NCI-H1105 treated with DMSO at 0.1 percent for 48 hours (cell line): ENCODE results near the gene RSPH1.

Experiments
- DNase-seq: peaks from one replicate; lab custom pipeline; 2025; lab: John Stamatoyannopoulos, UW

RSPH1 gene

DNA sequence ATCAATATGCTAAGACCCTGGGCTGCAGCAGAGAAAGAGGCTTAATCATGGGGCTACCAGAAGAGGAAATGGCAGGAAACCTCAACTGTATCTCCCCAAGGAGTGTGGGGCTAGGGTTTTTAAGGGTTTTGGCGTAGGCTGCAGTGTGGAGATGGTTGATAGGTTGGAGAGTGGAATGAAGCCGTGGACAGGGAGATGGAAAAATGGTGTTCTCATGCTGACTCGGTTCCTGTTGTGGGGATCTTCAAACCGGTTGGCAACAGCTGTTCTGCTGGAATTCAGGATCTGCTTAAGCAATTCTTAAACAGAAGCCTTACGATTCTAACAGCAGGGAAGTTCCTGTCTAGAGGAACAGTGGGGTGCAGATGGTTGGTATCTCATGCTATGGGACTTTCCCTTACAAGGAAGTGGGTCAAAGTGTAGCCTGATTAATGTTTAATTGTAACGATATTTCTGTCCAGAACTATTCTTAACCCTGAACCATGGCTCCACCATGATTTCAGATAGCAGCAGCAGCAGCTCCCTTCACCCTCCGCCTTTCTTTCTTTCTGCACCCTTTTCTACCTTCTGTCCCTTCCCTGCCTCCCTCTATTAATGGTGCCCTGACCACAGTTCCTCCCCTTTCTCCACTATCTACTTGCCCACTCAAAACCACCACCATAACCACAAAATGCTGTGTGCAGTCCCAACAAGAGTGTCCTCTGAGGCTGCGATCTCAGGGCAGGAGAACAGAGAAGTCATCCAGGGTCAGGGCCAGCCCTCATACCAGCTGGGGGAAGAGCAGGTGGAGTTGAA, 30.8 kb downstream of the RSPH1 start:
- DNase-seq: no peak

DNA sequence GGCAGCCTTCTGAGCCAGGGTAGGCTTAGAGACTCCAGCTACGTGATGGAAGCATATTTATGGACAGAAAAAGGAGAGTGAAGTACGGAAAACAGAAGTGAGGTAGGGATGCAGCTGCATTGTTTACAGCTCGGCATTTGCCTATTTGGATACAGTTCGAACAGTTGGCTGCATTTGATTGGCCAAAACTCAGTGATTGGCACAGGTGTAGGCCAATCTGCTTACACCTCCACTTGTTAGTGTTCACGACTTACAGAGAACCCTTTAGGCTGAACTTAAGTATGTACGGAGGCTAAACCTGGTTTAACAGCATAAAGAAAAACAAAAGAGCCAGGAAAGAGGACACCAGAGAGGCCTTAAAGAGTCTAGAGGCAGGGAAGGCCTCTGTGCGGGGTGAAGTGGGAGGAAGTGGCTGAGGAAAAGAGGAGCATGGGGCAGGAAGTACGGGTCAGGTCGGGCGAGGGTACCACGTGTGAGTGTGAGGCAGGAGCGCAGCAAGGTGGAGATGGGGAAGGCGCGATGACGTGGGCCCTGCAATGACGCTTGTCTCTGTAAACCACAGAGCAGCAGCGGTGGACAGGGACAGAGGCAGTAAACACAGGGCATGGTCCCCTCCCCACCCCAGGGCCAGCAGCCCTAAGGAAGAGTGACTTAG, 32.0 kb downstream of the RSPH1 start:
- DNase-seq: no peak

DNA sequence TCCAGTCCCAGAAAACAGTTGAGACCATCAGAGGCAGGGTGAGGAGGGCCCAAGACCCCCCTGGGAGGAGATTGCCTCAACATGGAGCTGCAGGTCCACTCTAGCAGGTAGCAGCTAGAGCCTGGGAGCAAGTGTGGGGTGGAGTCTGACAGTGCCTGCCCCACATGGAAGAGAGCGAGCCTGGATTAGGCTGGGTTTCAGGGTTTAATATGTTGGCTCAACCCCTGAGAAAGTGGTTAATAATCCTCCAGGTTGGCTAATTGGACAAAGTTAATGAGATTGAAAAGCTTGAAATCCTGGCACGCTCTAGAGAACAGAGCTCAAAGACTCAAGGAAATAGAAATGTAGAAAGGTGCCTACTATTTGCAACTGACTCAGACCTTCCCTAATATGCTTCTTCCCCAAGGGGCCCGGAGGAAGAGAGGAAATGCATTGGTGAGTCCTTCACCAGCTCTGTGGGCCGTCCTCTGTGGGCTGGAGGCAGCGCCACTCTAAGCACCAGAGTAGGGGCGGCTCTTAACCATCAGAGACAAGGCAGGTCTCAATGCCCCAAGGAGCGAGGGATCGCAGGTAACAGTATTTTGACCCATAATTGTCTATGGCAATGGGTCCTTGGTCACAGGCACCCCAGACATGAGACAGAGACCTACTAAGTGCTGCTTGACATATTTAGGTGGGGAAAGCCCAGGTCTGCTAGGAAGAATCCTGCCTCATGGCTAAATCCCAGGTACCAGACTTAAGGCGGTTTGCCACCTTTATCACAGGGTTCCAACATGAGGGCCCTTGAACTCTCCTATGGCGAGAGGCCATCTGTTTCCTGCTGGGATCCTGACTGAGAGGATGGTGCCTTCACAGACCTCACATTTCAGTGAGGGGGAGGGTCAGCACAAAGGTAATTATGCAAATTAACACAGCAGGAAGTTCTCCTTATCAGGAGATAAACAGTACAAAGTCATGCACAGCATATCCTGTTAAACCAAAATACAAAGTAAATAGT, 33.8 kb downstream of the RSPH1 start:
- DNase-seq: no peak

DNA sequence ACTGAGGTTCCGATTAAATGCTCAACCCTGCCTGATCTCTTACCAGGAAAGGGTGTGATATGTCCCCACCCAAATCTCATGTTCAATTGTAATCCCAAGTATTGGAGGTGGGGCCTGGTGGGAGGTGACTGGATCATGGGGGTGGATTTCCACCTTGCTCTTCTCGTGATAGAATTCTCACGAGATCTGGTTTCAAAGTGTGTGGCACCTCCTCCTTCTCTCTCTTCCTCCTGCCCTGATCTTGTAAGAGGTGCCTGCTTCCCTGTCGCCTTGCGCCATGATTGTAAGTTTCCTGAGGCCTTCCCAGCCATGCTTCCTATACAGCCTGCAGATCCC, 34.9 kb downstream of the RSPH1 start:
- no peak for DNase-seq

DNA sequence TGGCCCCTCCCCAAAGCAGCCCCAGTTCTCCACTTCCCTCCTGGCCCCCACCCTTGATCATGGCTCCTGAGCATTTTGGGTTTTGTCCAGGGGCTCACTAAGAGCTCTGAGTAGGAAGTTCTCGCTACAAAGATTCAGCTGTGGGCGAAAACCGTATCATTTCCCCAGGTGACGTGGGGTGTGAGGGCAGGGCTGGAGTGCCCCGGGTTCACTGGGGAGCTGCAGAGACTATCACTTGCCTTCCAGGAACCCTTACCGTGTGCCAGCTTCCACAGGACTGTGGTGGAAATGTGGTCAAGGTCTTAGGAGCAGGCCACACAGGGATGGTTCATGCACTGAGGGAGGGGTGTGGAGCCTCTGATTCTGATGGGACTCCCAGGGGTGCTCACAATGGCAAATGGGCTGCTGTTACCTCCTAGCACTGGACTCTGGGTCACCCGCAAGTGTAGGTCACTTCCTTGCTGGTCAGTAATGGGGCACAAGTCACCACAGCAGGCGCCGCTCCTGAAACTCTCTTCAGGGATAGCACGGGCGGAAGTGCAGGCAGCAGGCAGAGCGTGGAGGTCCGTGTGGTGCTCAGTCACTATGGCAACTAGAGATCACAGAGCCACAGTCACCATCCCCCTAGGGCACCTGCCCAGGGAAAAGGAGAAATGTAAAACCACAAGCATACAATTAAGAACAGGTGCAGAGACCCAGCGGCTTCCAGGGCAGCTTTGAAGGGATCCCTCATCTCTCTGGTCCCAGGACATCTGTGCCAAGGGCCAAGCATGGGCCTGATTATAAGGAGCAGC, 35.4 kb downstream of the RSPH1 start:
- peak; percentile 92 for DNase-seq

DNA sequence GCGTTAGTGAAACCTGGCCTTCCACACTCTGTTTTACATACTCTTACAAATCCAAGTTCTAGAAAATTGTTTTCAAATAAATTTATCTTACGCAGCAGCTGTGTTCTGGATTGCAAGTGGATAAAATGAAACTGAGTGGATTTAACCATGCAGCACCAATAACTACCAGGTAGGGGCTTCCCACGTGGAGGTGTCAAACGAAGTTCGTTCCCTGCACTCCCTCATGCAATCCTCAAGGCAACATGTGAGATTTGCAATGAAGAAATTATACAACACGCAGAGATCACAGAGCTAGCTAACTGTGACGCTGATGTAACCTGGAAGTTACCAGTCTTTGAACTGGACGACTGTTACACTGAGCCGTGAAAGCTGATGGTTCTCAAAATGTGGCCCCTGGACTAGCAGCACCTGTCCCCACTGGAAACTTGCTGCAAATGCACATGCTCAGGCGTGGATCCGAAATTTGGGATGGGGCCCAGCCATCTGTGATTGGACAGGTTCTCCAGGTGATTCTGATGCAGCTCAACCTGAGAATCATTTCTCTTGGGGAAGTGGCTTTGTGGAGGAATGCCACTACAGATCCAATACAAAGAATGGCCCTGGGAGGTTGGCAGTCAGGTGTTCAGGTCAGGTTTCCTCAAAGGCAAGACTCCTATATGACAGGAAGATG, 36.3 kb downstream of the RSPH1 start:
- DNase-seq: no peak

DNA sequence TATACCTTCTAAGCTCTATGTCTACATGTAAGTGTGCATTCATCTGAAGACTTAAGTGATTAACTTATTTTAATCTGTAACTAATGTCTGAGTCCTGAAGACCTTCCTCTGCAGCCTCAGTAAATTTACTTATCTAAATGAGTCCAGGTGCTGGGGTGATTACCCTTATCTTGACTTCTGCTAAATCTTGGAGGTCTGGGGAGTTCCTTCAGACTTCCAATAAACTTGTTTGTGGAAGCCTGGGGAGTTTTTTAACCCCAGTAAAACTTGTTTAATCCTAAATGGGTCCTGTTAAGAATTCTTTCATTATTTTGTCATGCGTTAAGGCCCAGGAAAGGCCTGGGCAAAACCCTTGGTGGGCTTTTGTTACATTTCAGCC, 37.0 kb downstream of the RSPH1 start:
- DNase-seq: no peak

DNA sequence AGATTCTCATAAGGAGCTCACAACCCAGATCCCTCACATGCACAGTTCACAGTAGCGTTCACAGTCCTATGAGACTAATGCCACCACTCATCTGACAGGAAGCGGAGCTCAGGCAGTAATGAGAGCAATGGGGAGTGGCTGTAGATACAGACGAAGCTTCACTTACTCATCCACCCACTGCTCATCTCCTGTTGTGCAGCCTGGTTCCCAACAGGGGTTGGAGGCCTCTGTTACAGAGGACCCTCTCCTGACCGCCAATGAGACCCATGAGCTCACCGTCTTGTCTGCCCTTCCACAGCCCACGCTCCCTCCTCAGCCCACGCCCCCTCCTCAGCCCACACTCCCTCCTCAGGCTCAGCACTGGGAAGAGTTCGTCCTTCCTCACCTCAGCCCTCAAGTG, 39.6 kb downstream of the RSPH1 start:
- DNase-seq: no peak

DNA sequence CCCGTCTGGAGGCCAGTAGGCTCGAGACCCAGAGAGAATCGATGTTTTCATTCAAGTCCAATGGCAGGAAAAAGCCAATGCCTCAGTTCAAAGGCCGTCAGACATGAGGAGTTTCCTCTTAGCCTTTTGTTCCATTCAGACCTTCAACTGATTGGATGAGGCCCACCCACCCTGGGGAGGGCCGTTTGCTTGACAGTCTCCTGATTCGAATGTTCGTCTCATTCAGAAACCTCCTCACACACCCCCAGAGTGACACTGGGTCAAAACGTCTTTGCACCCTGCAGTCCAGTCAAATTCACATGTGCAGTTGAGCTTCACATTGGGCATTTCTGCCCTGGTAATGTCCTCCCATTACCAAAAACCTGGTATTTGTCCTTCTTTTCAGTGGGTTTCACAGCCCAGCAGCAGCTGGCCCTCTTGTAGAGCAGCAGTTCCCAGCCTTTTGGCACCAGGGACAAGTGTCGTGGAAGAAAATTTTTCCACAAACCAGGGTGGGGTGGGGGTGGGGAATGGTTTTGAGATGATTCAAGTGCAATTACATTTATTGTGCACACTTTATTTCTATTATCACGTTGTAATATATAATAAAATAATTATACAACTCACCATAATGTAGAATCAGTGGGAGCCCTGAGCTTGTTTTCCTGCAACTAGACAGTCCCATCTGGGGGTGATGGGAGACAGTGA, 40.1 kb downstream of the RSPH1 start:
- no peak for DNase-seq

DNA sequence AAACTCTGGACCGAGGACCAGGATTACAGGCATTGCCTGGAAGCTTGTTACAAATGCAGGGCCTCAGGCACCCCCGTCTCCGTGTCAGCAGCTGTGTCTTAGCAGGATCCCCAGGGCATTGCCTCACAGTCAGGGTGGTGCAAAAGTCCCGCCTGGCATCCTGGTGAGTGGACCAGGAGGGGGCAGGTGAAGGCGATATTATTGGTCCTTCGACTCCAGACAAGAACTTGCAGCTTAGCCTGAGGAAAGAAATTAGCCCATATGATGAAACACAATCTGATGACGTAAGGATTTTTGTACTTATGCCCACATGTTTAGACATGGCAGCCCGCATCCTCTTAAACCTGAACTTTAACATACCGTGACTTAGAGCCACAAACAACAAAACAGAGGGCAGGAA, 40.8 kb downstream of the RSPH1 start:
- DNase-seq: no peak

DNA sequence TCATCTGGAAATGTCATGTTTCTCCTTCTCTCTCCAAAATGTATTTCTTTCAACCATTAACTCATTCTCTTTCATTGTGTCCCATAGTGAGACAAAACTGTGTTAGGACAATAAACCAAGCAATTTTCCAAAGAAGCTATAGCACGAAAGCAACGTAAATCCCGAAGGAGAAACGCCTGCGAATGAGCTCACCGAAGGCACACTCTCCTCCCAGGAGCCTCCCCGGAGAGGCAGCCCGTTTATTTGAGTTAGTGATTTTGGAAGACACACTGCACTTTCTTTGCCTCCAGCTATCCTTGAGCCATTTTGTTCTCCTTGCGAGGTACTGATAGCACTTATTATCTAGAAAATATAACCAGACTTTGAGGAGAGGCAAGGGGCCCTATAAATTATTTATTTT, 41.2 kb downstream of the RSPH1 start:
- no peak for DNase-seq

DNA sequence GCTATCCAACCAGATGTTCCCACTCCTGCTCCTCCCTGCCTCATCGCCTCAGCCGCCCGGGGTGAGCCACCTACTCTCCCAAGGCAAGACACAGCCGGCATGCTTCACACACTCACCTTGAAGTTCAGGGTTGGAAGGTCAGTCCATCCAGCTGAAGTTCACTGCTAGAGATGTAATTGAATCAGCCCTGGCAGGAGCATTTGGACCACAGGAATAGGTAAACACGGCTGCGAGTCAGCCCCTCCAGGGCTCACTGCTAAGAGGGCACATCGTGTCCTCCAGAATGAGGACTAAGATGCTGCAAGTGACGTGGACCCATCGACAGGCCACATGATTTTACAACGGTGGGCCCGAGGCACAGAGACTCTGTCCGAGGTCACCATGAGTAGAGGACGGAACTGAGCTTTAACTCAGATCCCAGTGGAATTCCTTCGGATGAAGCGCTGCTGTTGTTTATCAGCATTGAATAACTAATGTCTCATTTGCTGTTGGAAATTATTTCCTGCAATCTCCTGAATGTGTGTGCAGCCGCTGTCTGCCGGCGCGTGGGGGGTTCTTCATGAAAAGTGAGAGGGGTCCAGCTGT, 41.9 kb downstream of the RSPH1 start:
- DNase-seq: no peak

DNA sequence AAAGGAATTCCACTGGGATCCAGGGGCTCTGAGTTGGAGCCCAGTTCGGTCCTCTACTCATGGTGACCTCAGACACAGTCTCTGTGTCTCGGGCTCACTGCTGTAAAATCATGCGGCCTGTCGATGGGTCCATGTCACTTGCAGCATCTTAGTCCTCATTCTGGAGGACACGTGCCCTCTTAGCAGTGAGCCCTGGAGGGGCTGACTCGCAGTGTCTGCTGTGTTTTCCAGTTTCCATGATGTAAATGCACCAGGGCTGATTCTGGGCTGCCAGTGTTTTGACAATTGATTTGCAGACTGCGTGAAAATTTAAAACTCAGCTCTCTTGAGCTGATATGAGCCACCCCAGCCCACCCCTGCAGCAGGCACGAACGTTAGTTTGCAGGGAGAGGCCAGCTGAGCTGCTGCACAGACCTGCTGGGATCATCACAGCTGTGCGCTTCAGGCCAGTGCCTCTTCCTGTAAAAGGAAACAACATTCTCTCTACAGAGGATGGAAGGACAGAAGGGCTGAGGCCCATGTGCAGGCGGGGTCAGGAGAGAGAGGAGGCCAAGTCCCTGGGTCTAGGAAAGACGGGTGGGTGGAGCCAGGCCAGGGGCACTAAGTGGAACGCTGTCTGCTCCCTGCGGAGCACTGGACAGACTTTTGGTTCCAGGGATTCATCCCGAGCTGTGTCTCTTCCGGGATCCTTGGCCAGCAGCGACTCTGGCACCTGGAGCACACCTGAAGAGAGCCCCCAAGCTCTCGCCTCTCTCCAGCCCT, 42.6 kb downstream of the RSPH1 start:
- DNase-seq: no peak

DNA sequence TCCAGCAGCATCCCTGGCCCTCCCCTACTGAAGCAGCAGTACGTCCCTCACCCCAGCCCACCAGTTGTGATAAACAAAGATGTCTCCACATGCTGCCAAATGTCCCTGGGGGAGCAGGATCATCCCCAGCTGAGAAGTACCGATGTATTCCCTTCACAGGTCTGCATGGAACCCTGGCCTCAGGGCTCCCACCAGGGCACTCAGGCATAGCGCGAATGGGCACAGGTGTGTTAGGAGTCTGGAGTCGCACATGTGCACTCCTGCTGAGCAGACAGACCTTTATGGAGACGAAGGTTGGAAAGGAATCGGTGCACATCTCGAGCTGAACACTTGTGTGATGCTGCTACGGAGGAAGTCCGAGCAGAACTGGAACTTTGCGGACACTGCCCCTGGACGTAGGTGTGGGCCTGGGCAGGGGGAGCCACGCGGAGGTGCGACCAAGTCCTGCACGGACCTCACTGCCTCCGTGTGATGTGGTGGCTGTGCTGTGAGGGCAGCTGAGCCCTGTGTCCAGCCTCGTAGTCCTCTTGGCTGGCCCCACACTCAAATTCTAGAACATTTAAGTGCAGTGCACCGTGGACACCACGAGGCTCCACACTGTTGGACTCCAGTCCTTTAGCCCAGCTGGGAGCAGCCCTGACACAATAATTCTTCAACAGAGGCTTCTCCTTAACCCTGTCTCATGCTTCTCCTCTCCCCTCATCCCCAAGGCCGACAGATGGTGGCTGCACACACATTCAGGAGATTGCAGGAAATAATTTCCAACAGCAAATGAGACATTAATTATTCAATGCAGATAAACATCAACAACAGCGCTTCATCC, 43.4 kb downstream of the RSPH1 start:
- DNase-seq: no peak

DNA sequence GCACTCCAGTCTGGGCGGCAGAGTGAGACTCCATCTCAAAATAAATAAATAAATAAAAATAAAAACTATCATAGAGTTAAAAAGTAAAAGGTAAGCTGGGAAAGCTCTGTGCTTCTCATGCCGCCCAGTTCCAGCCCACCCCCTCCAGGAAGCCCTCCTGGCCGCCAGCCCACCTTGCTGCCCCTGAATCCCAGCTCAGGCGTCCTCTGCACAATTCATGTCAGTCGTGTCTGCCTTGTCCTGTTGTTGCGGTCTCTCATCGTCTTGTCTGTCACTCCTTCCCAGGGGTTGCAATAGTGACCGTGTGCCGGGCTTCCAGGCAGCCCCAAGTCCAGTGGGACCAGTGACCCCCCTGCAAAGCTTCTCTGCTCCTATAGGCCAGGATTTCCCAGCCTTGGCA, 44.1 kb downstream of the RSPH1 start:
- DNase-seq: no peak

DNA sequence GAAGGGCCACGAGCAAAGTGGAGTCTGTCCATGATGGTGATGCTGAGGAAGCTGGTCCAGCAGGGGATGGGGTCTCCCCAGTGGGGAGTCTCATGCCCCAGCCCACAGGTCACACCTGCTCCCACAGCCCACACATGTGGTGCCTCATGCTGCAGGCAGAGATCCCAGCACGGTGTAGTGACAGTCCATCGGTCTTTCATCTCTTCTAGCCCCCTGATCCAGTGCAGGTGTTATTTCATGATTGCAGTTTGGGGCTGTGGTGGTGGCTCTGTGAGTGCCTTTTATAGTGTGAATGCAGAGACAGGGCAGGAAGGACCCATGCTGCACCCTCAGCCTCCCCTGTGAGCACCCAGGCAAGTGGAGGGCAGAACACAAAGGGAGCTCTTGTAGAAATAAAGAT, 47.3 kb downstream of the RSPH1 start:
- DNase-seq: no peak

DNA sequence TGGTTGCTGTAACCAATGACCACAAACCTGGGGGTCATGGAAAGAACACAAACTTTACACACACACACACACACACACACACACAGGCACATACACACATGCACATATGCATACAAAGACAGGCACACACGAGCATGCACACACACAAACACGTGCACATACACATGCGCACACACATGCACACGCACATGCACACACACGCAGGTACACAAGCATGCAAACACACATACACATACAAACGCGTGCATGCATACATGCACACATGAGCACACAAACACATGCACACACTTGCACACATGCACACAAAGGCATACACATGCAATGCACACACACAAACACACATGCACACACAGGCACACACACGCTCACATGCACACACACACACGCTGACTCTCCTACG, 48.3 kb downstream of the RSPH1 start:
- DNase-seq: no peak

DNA sequence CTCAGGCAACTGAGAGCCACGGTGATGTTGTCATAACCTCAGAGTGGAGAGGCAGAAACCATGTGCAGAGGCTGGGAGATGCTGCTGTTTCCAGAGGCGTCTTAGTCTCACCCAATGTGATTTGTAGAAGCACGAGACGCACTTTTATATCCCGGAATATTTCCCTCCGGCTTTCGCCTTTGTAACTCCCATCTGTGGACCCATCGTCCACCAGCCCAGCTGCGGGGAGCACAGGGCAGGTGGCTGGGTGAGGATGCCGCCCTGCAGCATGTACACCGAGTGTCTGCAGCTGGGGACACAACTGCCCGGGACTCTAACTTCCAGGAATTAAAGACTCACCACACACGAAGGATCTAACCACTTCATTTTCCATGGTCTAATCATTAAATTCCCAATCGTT, 48.8 kb downstream of the RSPH1 start:
- no peak for DNase-seq

DNA sequence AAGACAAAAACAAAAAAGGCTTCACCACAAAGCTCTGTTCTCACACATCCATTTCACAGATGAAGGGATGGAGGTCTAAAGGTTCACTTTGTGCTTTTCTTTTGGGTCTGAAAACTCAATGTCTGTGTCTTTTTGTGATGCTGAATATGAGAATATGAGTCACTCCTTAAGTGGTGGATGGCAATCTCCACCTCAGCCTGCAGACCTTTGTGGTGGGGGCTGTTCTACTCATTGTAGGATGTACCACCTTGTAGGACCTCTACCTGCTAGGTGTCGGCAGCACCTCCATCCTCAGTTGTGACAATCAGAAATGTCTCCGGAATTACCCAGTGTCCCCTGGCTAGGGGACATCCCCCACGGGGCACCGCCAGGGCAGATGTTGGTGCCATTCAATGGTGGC, 49.5 kb downstream of the RSPH1 start:
- no peak for DNase-seq
